ENCODE data around the gene SLC35A4. TPM values are rescaled to one million over a fixed set of nuclear protein-coding genes. Genes with fewer than 3 reads are reported as not detected.
A peak's percentile ranks its signal among the peaks of the same experiment; 100 is the strongest.

SLC35A4 gene
- total and polyA plus RNA-seq, 4 experiments from 2014 or later, result 49.0 to 115 (median 82.0) TPM

- intact Hi-C loops (cut with micrococcal nuclease), result loop anchor here (10.0 kb wide), 1 partner anchor 1066 kb away; the partner anchor contains the start of genes HDAC3 and RELL2
- peaks cover 25 to 49% of the 10 kb centered on the region in 2 donors for H3K36me3 Mint-ChIP-seq
Observed at GRCh38 chr5:140569197-140569596, 4.6 kb downstream of the SLC35A4 start.

GRCh38 chr5:140570058-140570457 is 5.4 kb downstream of the SLC35A4 start:
- Histone ChIP-seq H3K4me3 (ENCODE audit: low read length in 2 of 2) (no peak overlapping the region), H3K4me1 (ENCODE audit: insufficient read depth, low read length) (peaks cover 36% of the 10 kb centered on the region), H3K27me3 (ENCODE audit: insufficient read depth, low read length) (no peaks in the 10 kb centered on the region), H3K27ac (ENCODE audit: low read depth, low read length) (peak overlapping the region; percentile 77), H3K9me3 (ENCODE audit: control insufficient read depth in 1 of 2, low read length in 2 of 2) (no peaks in the 10 kb centered on the region), H3K36me3 (ENCODE audit: insufficient read depth, low read length) (peaks cover 15% of the 10 kb centered on the region)
- intact Hi-C loops (cut with micrococcal nuclease), result no loop called here
- peak overlapping the region in 1 of 8 donors; percentile 54 for H3K4me3 Mint-ChIP-seq
- H3K36me3 Mint-ChIP-seq, result peaks cover 25 to 44% of the 10 kb centered on the region in 2 donors
- no peaks in the 10 kb centered on the region for H3K27me3 Mint-ChIP-seq
- DNase-seq, result no peak
- H3K4me1 Mint-ChIP-seq, result peaks cover 19 to 53% (median 39%) of the 10 kb centered on the region in 4 donors
- POLR2A ChIA-PET (ENCODE audit: partially characterized antibody), result interaction anchor here (1.2 to 1.9 kb wide), 6 partner anchors 10 to 168 kb away, joined by 3 to 8 read pairs (median 5); partner anchors contain the start of genes EIF4EBP3, IK, NDUFA2 and TMCO6
- no peaks in the 10 kb centered on the region for H3K9me3 Mint-ChIP-seq
- H3K27ac Mint-ChIP-seq, result peak overlapping the region; percentile 97 to 99 (median 98)
- CTCF ChIA-PET (ENCODE audit: partially characterized antibody), result interaction anchor here (0.9 to 2.6 kb wide), 2 partner anchors 23 to 64 kb away, joined by 3 to 8 read pairs; partner anchors contain the start of gene EIF4EBP3

More at GRCh38 chr5:140569197-140569596, 4.6 kb downstream of the SLC35A4 start:
- Histone ChIP-seq H3K27me3 (ENCODE audit: insufficient read depth, low read length) (no peaks in the 10 kb centered on the region), H3K4me3 (ENCODE audit: low read length in 2 of 2) (peak overlapping the region in 1 of 2 donors; percentile 23), H3K27ac (ENCODE audit: low read depth, low read length) (peak overlapping the region; percentile 77), H3K9me3 (ENCODE audit: control insufficient read depth in 1 of 2, low read length in 2 of 2) (no peaks in the 10 kb centered on the region), H3K4me1 (ENCODE audit: insufficient read depth, low read length) (peaks cover 37% of the 10 kb centered on the region), H3K36me3 (ENCODE audit: insufficient read depth, low read length) (peaks cover 15% of the 10 kb centered on the region)
- Mint-ChIP-seq H3K4me3 (peak overlapping the region; percentile 76 to 91 (median 81)), H3K27me3 (no peaks in the 10 kb centered on the region), H3K27ac (peak overlapping the region; percentile 97 to 99 (median 98)), H3K4me1 (peaks cover 24 to 60% (median 45%) of the 10 kb centered on the region in 4 donors), H3K9me3 (no peaks in the 10 kb centered on the region)
- CTCF ChIA-PET (ENCODE audit: partially characterized antibody), result interaction anchor here (0.7 to 2.6 kb wide), 4 partner anchors 12 to 69 kb away, joined by 3 to 8 read pairs (median 4); partner anchors contain the start of genes EIF4EBP3 and SRA1
- peak in 1 of 5 donors; percentile 26 for DNase-seq
- POLR2A ChIA-PET (ENCODE audit: partially characterized antibody), result interaction anchor here (0.9 to 1.9 kb wide), 9 partner anchors 11 to 167 kb away, joined by 3 to 8 read pairs (median 4); partner anchors contain the start of genes EIF4EBP3, HARS1, HARS2 and IK

DNA sequence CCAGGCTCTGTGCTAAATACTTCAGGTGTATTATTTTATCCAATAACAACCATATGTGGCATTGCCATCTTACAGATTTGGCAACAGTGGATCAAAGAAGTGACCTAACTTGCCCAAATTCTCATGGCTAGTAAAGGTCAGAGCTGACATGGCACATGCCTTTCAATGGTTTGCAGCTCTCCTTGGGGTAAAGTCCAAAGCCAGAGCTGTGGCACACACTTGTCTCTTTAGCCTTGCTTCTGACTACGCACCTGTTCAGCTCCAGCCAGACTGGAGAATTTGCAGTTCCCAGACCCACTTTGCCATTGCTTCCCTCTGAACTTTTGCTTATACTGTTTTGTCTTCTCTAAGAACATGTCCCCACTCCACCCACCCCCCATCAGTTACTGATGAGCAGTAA is 5.9 kb downstream of the SLC35A4 start:
- peaks cover 32% of the 10 kb centered on the region for H3K4me1 ChIP-seq (ENCODE audit: insufficient read depth, low read length)
- ChIA-PET CTCF (ENCODE audit: partially characterized antibody) (interaction anchor here (1.1 to 2.6 kb wide), 2 partner anchors 23 to 149 kb away, joined by 3 to 8 read pairs; partner anchors contain the start of gene EIF4EBP3), POLR2A (ENCODE audit: partially characterized antibody) (interaction anchor here (1.3 to 1.5 kb wide), 2 partner anchors 10 to 69 kb away, joined by 4 read pairs; partner anchors contain the start of gene TMCO6)
- H3K27me3 Mint-ChIP-seq, result no peaks in the 10 kb centered on the region
- peaks cover 25 to 44% of the 10 kb centered on the region in 2 donors for H3K36me3 Mint-ChIP-seq
- no peaks in the 10 kb centered on the region for H3K9me3 Mint-ChIP-seq
- peak overlapping the region; percentile 79 to 99 (median 98) for H3K27ac Mint-ChIP-seq
- H3K4me3 ChIP-seq (ENCODE audit: low read length in 2 of 2), result no peak overlapping the region
- peak overlapping the region; percentile 77 for H3K27ac ChIP-seq (ENCODE audit: low read depth, low read length)
- H3K4me1 Mint-ChIP-seq, result peaks cover 15 to 49% (median 35%) of the 10 kb centered on the region in 4 donors
- no peak overlapping the region for H3K4me3 Mint-ChIP-seq
- no peak for DNase-seq
- H3K9me3 ChIP-seq (ENCODE audit: control insufficient read depth in 1 of 2, low read length in 2 of 2), result no peaks in the 10 kb centered on the region
- intact Hi-C loops (cut with micrococcal nuclease), result no loop called here
- no peaks in the 10 kb centered on the region for H3K27me3 ChIP-seq (ENCODE audit: insufficient read depth, low read length)
- H3K36me3 ChIP-seq (ENCODE audit: insufficient read depth, low read length), result peaks cover 15% of the 10 kb centered on the region

DNA sequence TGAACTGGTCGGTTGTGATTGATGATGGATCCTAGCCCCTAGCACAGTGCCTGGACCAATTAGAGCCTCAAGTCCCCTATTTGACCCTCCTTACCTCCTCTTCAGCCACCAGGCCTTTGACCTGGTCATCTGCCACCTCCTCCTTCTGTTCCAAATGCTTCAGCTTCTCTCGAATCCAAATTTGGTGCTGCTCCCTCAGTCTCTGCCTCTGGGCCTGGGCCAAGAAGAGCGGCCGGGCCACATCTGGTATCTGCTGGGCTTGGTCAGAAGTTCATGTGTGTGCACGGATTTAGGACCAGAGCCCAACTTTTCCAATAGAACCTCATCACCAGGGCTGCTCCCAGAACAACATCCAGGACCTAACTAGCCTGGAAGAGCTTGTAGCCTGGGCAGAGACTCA is 6.5 kb downstream of the SLC35A4 start:
- Histone ChIP-seq H3K27ac (ENCODE audit: low read depth, low read length) (no peak overlapping the region), H3K27me3 (ENCODE audit: insufficient read depth, low read length) (no peaks in the 10 kb centered on the region), H3K4me3 (ENCODE audit: low read length in 2 of 2) (no peak overlapping the region), H3K9me3 (ENCODE audit: control insufficient read depth in 1 of 2, low read length in 2 of 2) (no peaks in the 10 kb centered on the region), H3K4me1 (ENCODE audit: insufficient read depth, low read length) (peaks cover 26% of the 10 kb centered on the region), H3K36me3 (ENCODE audit: insufficient read depth, low read length) (peaks cover 13% of the 10 kb centered on the region)
- no peak for DNase-seq
- H3K4me1 Mint-ChIP-seq, result peaks cover 10 to 43% (median 29%) of the 10 kb centered on the region in 4 donors
- ChIA-PET POLR2A (ENCODE audit: partially characterized antibody) (no interaction called here), CTCF (ENCODE audit: partially characterized antibody) (interaction anchor here (0.5 to 2.6 kb wide), 3 partner anchors 24 to 213 kb away, joined by 3 to 8 read pairs (median 3); partner anchors contain the start of gene EIF4EBP3)
- intact Hi-C loops (cut with micrococcal nuclease), result no loop called here
- peaks cover 21 to 40% of the 10 kb centered on the region in 2 donors for H3K36me3 Mint-ChIP-seq
- H3K9me3 Mint-ChIP-seq, result no peaks in the 10 kb centered on the region
- peak overlapping the region in 5 of 7 donors; percentile 6 to 98 (median 60) for H3K27ac Mint-ChIP-seq
- H3K4me3 Mint-ChIP-seq, result no peak overlapping the region
- H3K27me3 Mint-ChIP-seq, result no peaks in the 10 kb centered on the region

DNA sequence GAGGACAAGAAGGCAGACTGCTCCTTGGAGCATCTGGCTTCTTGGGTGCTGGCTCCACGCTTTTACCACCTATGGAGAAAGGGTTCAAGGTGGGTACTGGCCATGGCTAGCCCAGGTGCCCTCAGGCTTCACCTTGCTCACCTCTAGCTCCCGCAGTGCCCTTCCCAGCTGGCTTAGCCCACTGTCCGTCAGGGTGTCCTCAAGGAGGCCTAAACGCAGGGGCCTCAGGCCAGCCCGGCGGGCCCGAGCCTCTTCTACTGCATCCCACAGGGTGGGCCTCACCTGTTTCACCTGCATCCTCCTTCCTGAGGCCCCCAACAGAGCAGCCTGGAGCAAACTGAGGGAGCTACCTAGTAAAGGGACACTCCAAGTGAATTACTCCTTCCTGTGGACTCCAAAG is 9.1 kb downstream of the SLC35A4 start:
- Mint-ChIP-seq H3K4me1 (peaks cover 4 to 18% (median 12%) of the 10 kb centered on the region in 4 donors), H3K4me3 (no peak overlapping the region), H3K9me3 (no peaks in the 10 kb centered on the region), H3K27me3 (no peaks in the 10 kb centered on the region), H3K27ac (peak overlapping the region in 1 of 7 donors; percentile 16), H3K36me3 (peaks cover 7 to 18% of the 10 kb centered on the region in 2 donors)
- Histone ChIP-seq H3K27me3 (ENCODE audit: insufficient read depth, low read length) (no peaks in the 10 kb centered on the region), H3K9me3 (ENCODE audit: control insufficient read depth in 1 of 2, low read length in 2 of 2) (no peaks in the 10 kb centered on the region), H3K27ac (ENCODE audit: low read depth, low read length) (no peak overlapping the region), H3K36me3 (ENCODE audit: insufficient read depth, low read length) (no peaks in the 10 kb centered on the region), H3K4me1 (ENCODE audit: insufficient read depth, low read length) (peaks cover 13% of the 10 kb centered on the region), H3K4me3 (ENCODE audit: low read length in 2 of 2) (no peak overlapping the region)
- CTCF ChIA-PET (ENCODE audit: partially characterized antibody), result interaction anchor here (1.3 to 2.4 kb wide), 3 partner anchors 21 to 65 kb away, joined by 3 to 7 read pairs (median 4); no protein-coding TSS in a partner anchor
- POLR2A ChIA-PET (ENCODE audit: partially characterized antibody), result interaction anchor here (0.8 kb wide), 1 partner anchor 8 kb away, joined by 3 read pairs; no protein-coding TSS in a partner anchor
- no peak for DNase-seq
- intact Hi-C loops (cut with micrococcal nuclease), result no loop called here

GRCh38 chr5:140574165-140574564 is 9.5 kb downstream of the SLC35A4 start:
- no peak overlapping the region for H3K4me3 ChIP-seq (ENCODE audit: low read length in 2 of 2)
- H3K27ac ChIP-seq (ENCODE audit: low read depth, low read length), result no peak overlapping the region
- peaks cover 0 to 13% (median 7%) of the 10 kb centered on the region in 4 donors for H3K4me1 Mint-ChIP-seq
- H3K27me3 ChIP-seq (ENCODE audit: insufficient read depth, low read length), result no peaks in the 10 kb centered on the region
- H3K36me3 ChIP-seq (ENCODE audit: insufficient read depth, low read length), result no peaks in the 10 kb centered on the region
- no peak for DNase-seq
- peaks cover 5 to 14% of the 10 kb centered on the region in 2 donors for H3K36me3 Mint-ChIP-seq
- ChIA-PET CTCF (ENCODE audit: partially characterized antibody) (interaction anchor here (1.3 to 2.4 kb wide), 3 partner anchors 21 to 64 kb away, joined by 3 to 7 read pairs (median 4); no protein-coding TSS in a partner anchor), POLR2A (ENCODE audit: partially characterized antibody) (no interaction called here)
- intact Hi-C loops (cut with micrococcal nuclease), result no loop called here
- no peaks in the 10 kb centered on the region for H3K27me3 Mint-ChIP-seq
- H3K4me3 Mint-ChIP-seq, result no peak overlapping the region
- no peaks in the 10 kb centered on the region for H3K9me3 Mint-ChIP-seq
- peaks cover 8% of the 10 kb centered on the region for H3K4me1 ChIP-seq (ENCODE audit: insufficient read depth, low read length)
- no peaks in the 10 kb centered on the region for H3K9me3 ChIP-seq (ENCODE audit: control insufficient read depth in 1 of 2, low read length in 2 of 2)
- H3K27ac Mint-ChIP-seq, result peak overlapping the region in 1 of 7 donors; percentile 16

DNA sequence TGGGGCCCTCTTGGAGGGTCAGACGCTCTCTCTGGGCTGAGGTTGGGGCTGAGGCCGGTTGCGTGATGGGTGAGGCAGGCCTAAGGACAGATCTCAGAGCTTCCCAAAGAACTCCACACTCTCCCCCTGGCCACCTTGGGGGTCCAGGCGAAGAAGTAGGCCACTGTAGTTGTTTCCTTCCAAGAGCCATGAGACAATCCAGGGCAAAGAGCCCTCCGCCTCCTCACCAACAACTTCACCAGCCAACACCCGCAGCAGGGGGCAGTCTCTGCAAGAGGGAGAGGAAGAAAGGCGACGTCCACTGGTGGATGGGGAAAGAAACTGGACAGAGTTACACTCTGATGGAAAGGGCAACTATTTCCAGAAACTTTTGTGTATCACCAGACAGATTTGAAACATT is 10.7 kb downstream of the SLC35A4 start:
- Histone ChIP-seq H3K4me1 (ENCODE audit: insufficient read depth, low read length) (no peaks in the 10 kb centered on the region), H3K27me3 (ENCODE audit: insufficient read depth, low read length) (no peaks in the 10 kb centered on the region), H3K27ac (ENCODE audit: low read depth, low read length) (no peak overlapping the region), H3K4me3 (ENCODE audit: low read length in 2 of 2) (no peak overlapping the region), H3K36me3 (ENCODE audit: insufficient read depth, low read length) (no peaks in the 10 kb centered on the region), H3K9me3 (ENCODE audit: control insufficient read depth in 1 of 2, low read length in 2 of 2) (no peaks in the 10 kb centered on the region)
- CTCF ChIA-PET (ENCODE audit: partially characterized antibody), result interaction anchor here (1.1 to 2.4 kb wide), 3 partner anchors 22 to 61 kb away, joined by 3 to 7 read pairs (median 4); no protein-coding TSS in a partner anchor
- POLR2A ChIA-PET (ENCODE audit: partially characterized antibody), result interaction anchor here (0.6 kb wide), 1 partner anchor 976 kb away, joined by 3 read pairs; no protein-coding TSS in a partner anchor
- DNase-seq, result no peak
- no peak overlapping the region for H3K27ac Mint-ChIP-seq
- H3K4me3 Mint-ChIP-seq, result no peak overlapping the region
- peaks cover 5 to 10% of the 10 kb centered on the region in 2 donors for H3K36me3 Mint-ChIP-seq
- no peaks in the 10 kb centered on the region for H3K27me3 Mint-ChIP-seq
- peaks cover 0 to 2% (median under 1%) of the 10 kb centered on the region in 4 donors for H3K4me1 Mint-ChIP-seq
- no peaks in the 10 kb centered on the region for H3K9me3 Mint-ChIP-seq
- intact Hi-C loops (cut with micrococcal nuclease), result no loop called here
